PC-9 (cell line): ENCODE results near the gene CACNA2D1. TPM values are rescaled to one million over a fixed set of nuclear protein-coding genes. Genes with fewer than 3 reads are reported as not detected.

ENCODE experiments used
- BruUV-seq: library from RNA; stranded (reverse); fragments of 400-500 nt; replicated peaks from 2 replicates; lab custom pipeline; 2021; lab: Mats Ljungman, UMichigan
- CTCF ChIA-PET: fragments of 300-600 bp; sonication (Branson Sonifier 250); formaldehyde crosslinking; loops from one replicate; lab custom pipeline; 2022; ENCODE audit warnings: antibody characterized with exemption; lab: Charles Lee
- POLR2A ChIA-PET: fragments of 300-600 bp; sonication (Branson Sonifier 250); formaldehyde crosslinking; loops from one replicate; lab custom pipeline; 2022; ENCODE audit warnings: antibody characterized with exemption; ENCODE audit not compliant: unreplicated experiment; lab: Charles Lee
- DNase-seq, 2 experiments: peaks; one replicate each; pipeline versions ENCODE4 v3.0.0 to v3.0.0-alpha.2; 2015 to 2022; ENCODE audit warnings: mixed read lengths in 1 of 2
- H2AFZ ChIP-seq: fragments of 200-600 bp; sonication (generic); 2 replicates; pipeline ENCODE4 v1.8.1; 2017; ENCODE audit warnings: antibody characterized with exemption
- H3F3A ChIP-seq: fragments of 200-600 bp; sonication (generic); 2 replicates; pipeline ENCODE4 v1.8.1; 2017; ENCODE audit warnings: antibody characterized with exemption, mild to moderate bottlenecking, low read depth; ENCODE audit not compliant: insufficient read depth
- H3K27ac ChIP-seq: fragments of 200-600 bp; sonication (generic); 2 replicates; pipeline ENCODE4 v1.6.1; 2016; ENCODE audit warnings: mixed run types
- H3K27me3 ChIP-seq: fragments of 200-600 bp; sonication (generic); 2 replicates; pipeline ENCODE4 v1.6.1; 2016; ENCODE audit warnings: low read depth, mixed run types; ENCODE audit not compliant: insufficient read depth
- H3K36me3 ChIP-seq: fragments of 200-600 bp; sonication (generic); 2 replicates; pipeline ENCODE4 v1.6.1; 2016; ENCODE audit warnings: low read depth, mixed run types
- H3K4me1 ChIP-seq: fragments of 200-600 bp; sonication (generic); replicated peaks from 2 replicates; pipeline ENCODE4 v1.6.1; 2016; ENCODE audit warnings: mixed run types; ENCODE audit not compliant: insufficient read depth
- H3K4me2 ChIP-seq: fragments of 200-600 bp; sonication (generic); 2 replicates; pipeline ENCODE4 v1.6.1; 2017; ENCODE audit warnings: mixed run types
- H3K4me3 ChIP-seq: fragments of 200-600 bp; sonication (generic); 2 replicates; pipeline ENCODE4 v1.6.1; 2016; ENCODE audit warnings: mixed run types
- H3K79me2 ChIP-seq: fragments of 200-600 bp; sonication (generic); 2 replicates; pipeline ENCODE4 v1.6.1; 2017; ENCODE audit warnings: low read depth, mixed run types
- H3K9me2 ChIP-seq: fragments of 200-600 bp; sonication (generic); 2 replicates; pipeline ENCODE4 v1.8.1; 2017; ENCODE audit warnings: mild to moderate bottlenecking; ENCODE audit not compliant: insufficient read depth
- H3K9me3 ChIP-seq: fragments of 200-600 bp; sonication (generic); 2 replicates; pipeline ENCODE4 v1.8.1; 2016; ENCODE audit warnings: low read depth; ENCODE audit not compliant: insufficient read depth
- H4K20me1 ChIP-seq: fragments of 200-600 bp; sonication (generic); 2 replicates; pipeline ENCODE4 v1.8.1; 2017; ENCODE audit not compliant: insufficient read depth
- CTCF ChIP-seq: fragments of 200-600 bp; sonication (generic); conservative IDR thresholded peaks from 2 replicates; pipeline ENCODE4 v1.6.1; 2017; ENCODE audit warnings: mixed run types, antibody characterized with exemption, mild to moderate bottlenecking, moderate library complexity
- EZH2 ChIP-seq: fragments of 200-600 bp; sonication (generic); IDR thresholded peaks from 2 replicates; pipeline ENCODE4 v1.8.0; 2017; ENCODE audit warnings: antibody characterized with exemption, low read depth
- intact Hi-C: fragments of 100-400 bp; cut with micrococcal nuclease; formaldehyde crosslinking; loops from one replicate; pipeline ENCODE4 v1.10.0; 2022; ENCODE audit not compliant: unreplicated experiment
- total RNA-seq: library from RNA; stranded (reverse); gene quantifications from 2 replicates; pipeline ENCODE4 v1.2.3, GENCODE V29; 2021

Gene CACNA2D1
- total RNA-seq, 1 experiment from 2014 or later: 3.2 TPM

- Histone ChIP-seq H3K36me3 (no peaks in the 10 kb centered on the region), H3K79me2 (no peaks in the 10 kb centered on the region), H2AFZ (no peak overlapping the region), H3F3A (no peaks in the 10 kb centered on the region), H3K4me3 (no peak overlapping the region), H3K9me2 (no peaks in the 10 kb centered on the region; the same call in 1 of the 2 replicates), H3K4me2 (no peak overlapping the region), H3K27me3 (no peaks in the 10 kb centered on the region), H3K4me1 (no peaks in the 10 kb centered on the region), H3K27ac (no peak overlapping the region), H3K9me3 (no peaks in the 10 kb centered on the region), H4K20me1 (no peaks in the 10 kb centered on the region)
- no peak for DNase-seq
- POLR2A ChIA-PET: no interaction called here
- no TSS peak for BruUV-seq
- intact Hi-C loops: loop anchor here (5.0 kb wide), 1 partner anchor 38 kb away; no protein-coding TSS in a partner anchor
- CTCF ChIA-PET: no interaction called here
- TF ChIP-seq EZH2 (no peak), CTCF (no peak)
These were observed 438.5 kb downstream of the CACNA2D1 start for GRCh38 chr7:82005056-82005455.

GRCh38 chr7:81993186-81993585 is 450.4 kb downstream of the CACNA2D1 start:
- no peak for DNase-seq
- no peak overlapping the region for H2AFZ ChIP-seq
- no peaks in the 10 kb centered on the region for H3K79me2 ChIP-seq
- H3K9me3 ChIP-seq: no peaks in the 10 kb centered on the region
- BruUV-seq: no TSS peak
- POLR2A ChIA-PET: no interaction called here
- no peaks in the 10 kb centered on the region for H3K27me3 ChIP-seq
- CTCF ChIA-PET: no interaction called here
- H3F3A ChIP-seq: no peaks in the 10 kb centered on the region
- no peaks in the 10 kb centered on the region for H3K9me2 ChIP-seq
- no peak overlapping the region for H3K4me3 ChIP-seq
- H3K4me2 ChIP-seq: no peak overlapping the region
- TF ChIP-seq EZH2: no peak
- TF ChIP-seq CTCF: no peak
- H3K4me1 ChIP-seq: no peaks in the 10 kb centered on the region
- H4K20me1 ChIP-seq: no peaks in the 10 kb centered on the region
- no peak overlapping the region for H3K27ac ChIP-seq
- H3K36me3 ChIP-seq: no peaks in the 10 kb centered on the region
- intact Hi-C loops: no loop called here

GRCh38 chr7:81990395-81990794 is 453.2 kb downstream of the CACNA2D1 start:
- Histone ChIP-seq H3K79me2 (no peaks in the 10 kb centered on the region), H3K4me2 (no peak overlapping the region), H3F3A (no peaks in the 10 kb centered on the region), H3K27me3 (no peaks in the 10 kb centered on the region), H3K4me3 (no peak overlapping the region), H3K9me3 (no peaks in the 10 kb centered on the region), H3K27ac (no peak overlapping the region), H3K4me1 (no peaks in the 10 kb centered on the region), H4K20me1 (no peaks in the 10 kb centered on the region), H3K36me3 (no peaks in the 10 kb centered on the region), H3K9me2 (no peaks in the 10 kb centered on the region), H2AFZ (no peak overlapping the region)
- DNase-seq: no peak
- BruUV-seq: no TSS peak
- intact Hi-C loops: no loop called here
- ChIA-PET CTCF (interaction anchor here (0.6 kb wide), 1 partner anchor 533 kb away, joined by 3 read pairs; no protein-coding TSS in a partner anchor), POLR2A (no interaction called here)
- TF ChIP-seq CTCF (no peak), EZH2 (no peak)
